Measurements from ENCODE around the gene CD109.

CD109 gene

DNA sequence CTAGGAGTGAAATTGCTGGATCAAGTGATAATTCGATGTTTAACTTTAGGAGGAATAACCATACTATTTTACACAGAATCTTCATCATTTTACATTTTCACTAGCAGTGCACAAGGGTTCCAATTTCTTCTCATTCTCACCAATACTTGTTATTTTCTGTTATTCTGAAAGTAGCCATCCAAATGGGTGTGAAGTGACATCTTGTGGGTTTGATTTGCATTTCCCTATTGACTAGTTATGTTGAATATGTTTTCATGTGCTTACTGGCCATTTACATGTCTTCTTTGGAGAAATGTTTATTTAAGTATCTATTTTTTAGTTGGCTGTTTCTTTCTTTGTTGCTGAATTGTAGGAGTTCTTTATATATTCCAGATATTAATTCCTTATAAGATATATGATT lies 164.3 kb downstream of the CD109 start:
- DNase-seq = no peak

DNA sequence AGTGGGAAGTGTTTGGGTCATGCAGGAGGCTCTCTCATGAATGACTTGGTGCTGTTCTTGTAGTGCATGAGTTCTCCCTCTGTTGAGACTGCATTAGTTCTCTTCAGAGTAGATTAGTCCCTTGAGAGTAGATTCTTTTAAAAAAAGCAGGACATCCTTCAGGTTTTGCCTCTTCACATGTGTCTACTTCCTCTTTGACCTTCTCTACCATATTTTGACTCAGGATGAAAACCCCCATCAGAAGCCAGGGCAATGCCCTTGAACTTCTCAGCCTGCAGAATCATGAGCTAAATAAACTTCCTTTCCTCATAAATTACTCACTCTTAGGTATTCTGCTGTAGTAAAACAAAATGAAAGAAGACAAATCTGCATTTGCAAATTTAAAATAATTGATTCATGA lies 170.3 kb downstream of the CD109 start:
- no peak for DNase-seq

DNA sequence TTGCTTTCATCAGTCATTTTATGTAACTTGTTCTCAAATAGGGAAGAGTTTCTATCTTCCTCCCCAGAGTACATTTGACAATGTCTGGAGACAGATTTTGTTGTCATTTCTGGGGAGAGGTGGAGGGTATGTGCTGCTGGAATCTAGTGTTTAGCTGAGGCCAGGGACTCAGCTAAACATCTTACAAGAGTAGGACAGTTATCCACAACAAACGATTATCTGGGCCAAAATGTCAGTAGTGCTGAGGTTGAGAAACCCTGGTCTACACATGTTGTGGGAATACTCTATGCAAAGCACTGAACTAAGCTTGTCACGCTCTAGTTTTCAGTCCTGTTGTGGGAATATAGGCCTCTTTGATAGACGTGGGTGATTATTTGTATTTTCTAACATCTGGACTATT lies 171.4 kb downstream of the CD109 start:
- DNase-seq = no peak

DNA sequence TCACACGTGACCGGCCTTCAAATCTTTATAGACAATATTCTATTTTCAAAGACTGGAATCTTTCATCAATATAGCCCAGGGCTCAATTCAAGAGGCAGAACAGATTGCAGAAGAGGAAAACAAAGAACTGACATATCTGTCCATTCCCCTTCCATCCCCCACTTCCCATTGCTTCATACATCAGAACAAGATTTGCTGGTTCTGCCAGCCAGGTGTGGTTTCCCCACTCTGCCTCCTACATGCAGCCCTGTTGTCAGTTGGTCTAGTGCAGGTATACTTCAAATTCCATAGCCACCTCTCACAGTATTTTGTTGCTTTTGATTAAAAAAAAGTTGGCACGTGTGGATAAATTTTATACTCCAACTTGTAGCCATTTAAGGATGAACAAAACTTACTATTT lies 174.9 kb downstream of the CD109 start:
- DNase-seq = no peak

DNA sequence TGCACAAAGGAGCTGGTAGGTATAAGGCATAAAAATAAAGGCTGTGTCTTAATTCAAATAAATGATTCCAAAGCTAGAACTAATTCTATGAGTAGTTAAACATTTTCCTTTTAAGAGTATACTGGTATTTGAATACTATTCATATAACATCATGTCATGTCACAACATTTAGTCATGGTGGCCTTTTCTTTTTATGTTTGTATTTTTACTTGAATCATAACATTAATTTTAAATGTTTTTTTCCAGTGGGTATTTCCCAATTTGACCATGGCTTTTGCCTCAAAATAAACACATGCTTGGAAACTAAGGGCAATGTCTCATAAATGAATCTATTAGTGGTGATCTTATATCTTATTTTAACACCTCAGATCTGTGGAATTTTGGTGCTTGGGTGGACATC lies 177.1 kb downstream of the CD109 start:
- no peak for DNase-seq

Data from right kidney (tissue), 1 donor.